B cell (primary cell): ENCODE data around the gene CAMTA1. TPM values are rescaled to one million over a fixed set of nuclear protein-coding genes. Genes with fewer than 3 reads are reported as not detected.

Experiments
- ATAC-seq: fragments of 200-7000 bp; cut with Tn5 transposase; one replicate; pipeline ENCODE4 v1.10.0; 2021; ENCODE audit warnings: low read depth, mild to moderate bottlenecking, moderate number of reproducible peaks, moderate library complexity
- CTCF ChIA-PET: fragments of 350-600 bp; sonication (Branson Sonifier 250); formaldehyde crosslinking; loops from one replicate; lab custom pipeline; 2021; ENCODE audit warnings: antibody characterized with exemption, inconsistent platforms; lab: Charles Lee
- POLR2A ChIA-PET: fragments of 350-600 bp; sonication (Branson Sonifier 250); formaldehyde crosslinking; loops from one replicate; lab custom pipeline; 2021; ENCODE audit warnings: antibody characterized with exemption; lab: Charles Lee
- DNase-seq: peaks from one replicate; pipeline ENCODE4 v3.0.0; 2013
- H2AFZ ChIP-seq: 2 replicates; pipeline ENCODE4 v1.6.1; 2012; ENCODE audit warnings: mild to moderate bottlenecking, low read depth, low read length; ENCODE audit not compliant: insufficient read depth, poor library complexity, severe bottlenecking
- H3K27ac ChIP-seq, 2 donors: 1 replicate in 1 of 2; 2 replicates in 1 of 2; pipeline ENCODE4 v1.5.1; 2012 to 2013; ENCODE audit warnings: low read length in 2 of 2, mild to moderate bottlenecking in 2 of 2, moderate library complexity in 1 of 2
- H3K27me3 ChIP-seq, 4 experiments: fragments of 200-600 bp in 1 of 4; sonication (generic) in 1 of 4; replicated peaks in 1 of 4; 1 replicate in 2 of 4; 2 replicates in 2 of 4; pipeline versions ENCODE4 v1.6.1 to v1.7.0; 2013 to 2016; ENCODE audit warnings: low read length in 3 of 4, mild to moderate bottlenecking in 2 of 4, mixed read lengths in 1 of 4, moderate library complexity in 1 of 4; ENCODE audit not compliant: insufficient read depth in 4 of 4, control insufficient read depth in 3 of 4; ENCODE audit errors: control extremely low read depth in 1 of 4
- H3K36me3 ChIP-seq, 2 experiments: replicated peaks in 1 of 2; 1 replicate in 1 of 2; 2 replicates in 1 of 2; pipeline versions ENCODE4 v1.6.1 to v1.7.1; 2013; ENCODE audit warnings: low read length in 1 of 2; ENCODE audit not compliant: insufficient read depth in 2 of 2, control insufficient read depth in 1 of 2; ENCODE audit errors: control extremely low read depth in 1 of 2, extremely low read depth in 1 of 2
- H3K4me1 ChIP-seq, 2 donors: fragments of 200-600 bp in 1 of 2; sonication (generic) in 1 of 2; 1 replicate in 1 of 2; 2 replicates in 1 of 2; pipeline versions ENCODE4 v1.5.1 to v1.6.1; 2013 to 2017; ENCODE audit warnings: low read length in 2 of 2; ENCODE audit not compliant: control insufficient read depth in 2 of 2, insufficient read depth in 2 of 2
- H3K4me2 ChIP-seq: replicated peaks from 2 replicates; pipeline ENCODE3; 2012; ENCODE audit warnings: mild to moderate bottlenecking, low read depth, low read length; ENCODE audit not compliant: poor library complexity, severe bottlenecking
- H3K4me3 ChIP-seq, 5 experiments: fragments of 200-600 bp in 1 of 5; sonication (generic) in 1 of 5; 1 replicate in 3 of 5; 2 replicates in 2 of 5; pipeline versions ENCODE4 v1.5.1 to v1.7.0; 2011 to 2016; ENCODE audit warnings: low read length in 4 of 5, mild to moderate bottlenecking in 4 of 5, low read depth in 2 of 5, control low read depth in 1 of 5, moderate library complexity in 1 of 5; ENCODE audit not compliant: insufficient read depth in 1 of 5; ENCODE audit errors: control extremely low read depth in 1 of 5, extremely low read depth in 1 of 5
- H3K79me2 ChIP-seq: fragments of 200-600 bp; sonication (generic); one replicate; pipeline ENCODE4 v1.6.0; 2016; ENCODE audit warnings: low read length; ENCODE audit not compliant: control insufficient read depth, insufficient read depth
- H3K9ac ChIP-seq: fragments of 200-600 bp; sonication (generic); 2 replicates; pipeline ENCODE4 v1.6.1; 2017; ENCODE audit warnings: mild to moderate bottlenecking, low read length, moderate library complexity
- H3K9me3 ChIP-seq, 3 donors: one replicate each; pipeline versions ENCODE4 v1.6.1 to v1.7.1; 2013; ENCODE audit warnings: low read length in 2 of 3; ENCODE audit not compliant: control insufficient read depth in 2 of 3, insufficient read depth in 1 of 3; ENCODE audit errors: control extremely low read depth in 1 of 3
- H4K20me1 ChIP-seq: 2 replicates; pipeline ENCODE4 v1.6.0; 2012; ENCODE audit warnings: mild to moderate bottlenecking, low read length; ENCODE audit not compliant: insufficient read depth, control insufficient read depth, poor library complexity, severe bottlenecking
- H3K27ac Mint-ChIP-seq: one replicate; pipeline ENCODE4 v1.8.0; 2021; ENCODE audit warnings: mixed read lengths
- H3K27me3 Mint-ChIP-seq: one replicate; pipeline ENCODE4 v1.8.0; 2021; ENCODE audit warnings: mixed read lengths
- H3K4me1 Mint-ChIP-seq: one replicate; pipeline ENCODE4 v1.8.0; 2021; ENCODE audit warnings: mixed read lengths
- H3K4me3 Mint-ChIP-seq: one replicate; pipeline ENCODE4 v1.8.0; 2021; ENCODE audit warnings: mixed read lengths
- H3K9me3 Mint-ChIP-seq: one replicate; pipeline ENCODE4 v1.8.0; 2022; ENCODE audit warnings: mixed read lengths; ENCODE audit not compliant: insufficient read depth
- CTCF ChIP-seq: fragments of 200-600 bp; IDR thresholded peaks from one replicate; pipeline ENCODE4 v1.8.0; 2022; ENCODE audit warnings: antibody characterized with exemption, mild to moderate bottlenecking
- EZH2 ChIP-seq: IDR thresholded peaks from 2 replicates; pipeline ENCODE4 v1.6.1; 2012; ENCODE audit warnings: borderline replicate concordance, low read depth, mild to moderate bottlenecking, moderate library complexity, low read length; ENCODE audit not compliant: insufficient read depth, poor library complexity, severe bottlenecking
- WGBS: methylation state at CpG from one replicate; pipeline ENCODE4 v1.1.5; 2013; ENCODE audit warnings: missing lambda C conversion rate; ENCODE audit not compliant: insufficient coverage; 5-methylcytosine and 5-hydroxymethylcytosine counted together
- intact Hi-C: fragments of 100-400 bp; cut with micrococcal nuclease; formaldehyde crosslinking; loops from one replicate; pipeline ENCODE4 v1.10.0; 2022
- polyA plus RNA-seq: library from polyadenylated mRNA; depleted of rRNA; stranded (reverse); fragments of >200 nt; gene quantifications from 2 replicates; pipeline ENCODE4 v1.2.3, GENCODE V29; 2012
- total RNA-seq, 2 donors: library from RNA; stranded (reverse); fragments of 120-200 nt in 1 of 2; gene quantifications; 1 replicate in 1 of 2; 2 replicates in 1 of 2; pipeline versions ENCODE4 v1.2.3 to v1.2.4, GENCODE V29; 2013 to 2022

The CAMTA1 gene
- total and polyA plus RNA-seq, 2 donors (not counting 1 experiment from before 2014, with no cell fraction given): 42.2 to 45.7 TPM

GRCh38 chr1:7422966-7423365 lies 637.7 kb downstream of the CAMTA1 start:
- H3K9me3 ChIP-seq: peaks cover 0 to 18% (median 0%) of the 10 kb centered on the region in 3 donors
- POLR2A ChIA-PET: no interaction called here
- H2AFZ ChIP-seq: no peak overlapping the region
- no peaks in the 10 kb centered on the region for H3K27me3 ChIP-seq
- Mint-ChIP-seq H3K4me3 (no peak overlapping the region), H3K27me3 (peaks cover 6% of the 10 kb centered on the region), H3K9me3 (peaks cover 2% of the 10 kb centered on the region), H3K27ac (no peak overlapping the region), H3K4me1 (no peaks in the 10 kb centered on the region)
- no peak overlapping the region for H3K4me3 ChIP-seq
- H3K36me3 ChIP-seq: no peaks in the 10 kb centered on the region
- no peak for ATAC-seq
- H3K79me2 ChIP-seq: no peaks in the 10 kb centered on the region
- H3K4me1 ChIP-seq: no peaks in the 10 kb centered on the region
- 88% methylated on average over 4 of the region's 9 CpGs for WGBS
- no peaks in the 10 kb centered on the region for H4K20me1 ChIP-seq
- no peak overlapping the region for H3K27ac ChIP-seq
- DNase-seq: no peak
- intact Hi-C loops: no loop called here
- CTCF ChIA-PET: no interaction called here
- no peak overlapping the region for H3K9ac ChIP-seq
- no peak for TF ChIP-seq CTCF
- TF ChIP-seq EZH2: no peak
- no peak overlapping the region for H3K4me2 ChIP-seq

- H3K27ac ChIP-seq: no peak overlapping the region
- H3K4me3 Mint-ChIP-seq: no peak overlapping the region
- no peak overlapping the region for H3K4me2 ChIP-seq
- no peaks in the 10 kb centered on the region for H3K4me1 ChIP-seq
- no peaks in the 10 kb centered on the region for H3K79me2 ChIP-seq
- no peak overlapping the region for H2AFZ ChIP-seq
- peaks cover 2% of the 10 kb centered on the region for H3K9me3 Mint-ChIP-seq
- intact Hi-C loops: no loop called here
- H3K27ac Mint-ChIP-seq: no peak overlapping the region
- no peaks in the 10 kb centered on the region for H4K20me1 ChIP-seq
- no peak for TF ChIP-seq CTCF
- TF ChIP-seq EZH2: no peak
- H3K27me3 Mint-ChIP-seq: peaks cover 6% of the 10 kb centered on the region
- POLR2A ChIA-PET: no interaction called here
- H3K4me1 Mint-ChIP-seq: no peaks in the 10 kb centered on the region
- H3K4me3 ChIP-seq: no peak overlapping the region
- no peaks in the 10 kb centered on the region for H3K27me3 ChIP-seq
- WGBS: 85% methylated on average over 6 of the region's 9 CpGs
- ATAC-seq (no peak), DNase-seq (no peak)
- peaks cover 0 to 10% (median 0%) of the 10 kb centered on the region in 3 donors for H3K9me3 ChIP-seq
- no peaks in the 10 kb centered on the region for H3K36me3 ChIP-seq
- no peak overlapping the region for H3K9ac ChIP-seq
- CTCF ChIA-PET: no interaction called here
Measured at GRCh38 chr1:7424352-7424890, 639.2 kb downstream of the CAMTA1 start.
